Esophagus muscularis mucosa (tissue), 4 donors: Measurements from ENCODE around the gene DIPK1A.

Source experiments
- EP300 ChIP-seq: sonication (generic); formaldehyde crosslinking; IDR thresholded peaks from one replicate; pipeline ENCODE4 v1.6.1; 2017; ENCODE audit warnings: antibody characterized with exemption
- POLR2A ChIP-seq: fragments of 450-650 bp; IDR thresholded peaks from one replicate; pipeline ENCODE4 v1.6.1; 2017; ENCODE audit warnings: antibody characterized with exemption, moderate library complexity, mild to moderate bottlenecking, low read depth
- POLR2AphosphoS5 ChIP-seq, 2 donors: sonication (generic); formaldehyde crosslinking; IDR thresholded peaks; one replicate each; pipeline ENCODE4 v1.6.1; 2017; ENCODE audit warnings: antibody characterized with exemption in 2 of 2
- TF ChIP-seq, protein P1 (sequence below), 3 experiments: fragments of 200-600 bp in 2 of 3; fragments of 450-650 bp in 1 of 3; sonication (generic) in 2 of 3; IDR thresholded peaks; one replicate each; pipeline ENCODE4 v1.5.1; 2017 to 2019; ENCODE audit warnings: antibody characterized with exemption in 3 of 3, mild to moderate bottlenecking in 2 of 3, moderate library complexity in 1 of 3

DNA sequence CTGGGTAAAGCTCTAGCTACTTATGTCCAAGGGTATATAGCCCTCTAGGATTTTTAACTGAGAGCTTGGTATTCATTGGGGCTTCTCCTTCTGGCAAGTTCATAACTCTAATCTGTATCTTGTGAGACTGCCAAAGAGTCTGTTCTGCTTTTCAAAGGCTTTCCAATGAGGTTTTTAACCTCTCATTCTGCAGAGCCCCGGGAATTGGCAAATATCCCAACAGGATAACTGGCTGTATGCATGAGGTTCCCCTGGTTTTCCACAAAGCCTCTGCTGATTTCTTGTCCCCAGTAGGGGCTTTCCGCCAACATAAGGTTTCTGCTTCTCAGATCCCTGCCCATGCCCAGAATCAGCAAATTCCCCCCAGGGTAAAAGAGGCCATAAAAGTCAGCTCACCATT is 88.5 kb downstream of the DIPK1A start:
- TF ChIP-seq, protein P1, sequence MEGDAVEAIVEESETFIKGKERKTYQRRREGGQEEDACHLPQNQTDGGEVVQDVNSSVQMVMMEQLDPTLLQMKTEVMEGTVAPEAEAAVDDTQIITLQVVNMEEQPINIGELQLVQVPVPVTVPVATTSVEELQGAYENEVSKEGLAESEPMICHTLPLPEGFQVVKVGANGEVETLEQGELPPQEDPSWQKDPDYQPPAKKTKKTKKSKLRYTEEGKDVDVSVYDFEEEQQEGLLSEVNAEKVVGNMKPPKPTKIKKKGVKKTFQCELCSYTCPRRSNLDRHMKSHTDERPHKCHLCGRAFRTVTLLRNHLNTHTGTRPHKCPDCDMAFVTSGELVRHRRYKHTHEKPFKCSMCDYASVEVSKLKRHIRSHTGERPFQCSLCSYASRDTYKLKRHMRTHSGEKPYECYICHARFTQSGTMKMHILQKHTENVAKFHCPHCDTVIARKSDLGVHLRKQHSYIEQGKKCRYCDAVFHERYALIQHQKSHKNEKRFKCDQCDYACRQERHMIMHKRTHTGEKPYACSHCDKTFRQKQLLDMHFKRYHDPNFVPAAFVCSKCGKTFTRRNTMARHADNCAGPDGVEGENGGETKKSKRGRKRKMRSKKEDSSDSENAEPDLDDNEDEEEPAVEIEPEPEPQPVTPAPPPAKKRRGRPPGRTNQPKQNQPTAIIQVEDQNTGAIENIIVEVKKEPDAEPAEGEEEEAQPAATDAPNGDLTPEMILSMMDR (IDR thresholded peaks at IDR 0.05) = no peak
- TF ChIP-seq POLR2AphosphoS5 (IDR thresholded peaks at IDR 0.05) = no peak
- no peak for TF ChIP-seq POLR2A
- TF ChIP-seq EP300 = no peak
